Osteocyte (in vitro differentiated cells): ENCODE results near the gene FNIP1. TPM values are rescaled to one million over a fixed set of nuclear protein-coding genes. Genes with fewer than 3 reads are reported as not detected.

Experiments
- DNase-seq: peaks from one replicate; pipeline ENCODE4 v3.0.0; 2021; ENCODE audit warnings: mixed read lengths; ENCODE audit not compliant: unreplicated experiment; ENCODE audit errors: extremely low spot score
- H3K27ac Mint-ChIP-seq: one replicate; pipeline ENCODE4 v1.8.0; 2021; ENCODE audit warnings: mild to moderate bottlenecking, mixed read lengths; ENCODE audit not compliant: unreplicated experiment
- H3K27me3 Mint-ChIP-seq: one replicate; pipeline ENCODE4 v1.8.0; 2021; ENCODE audit warnings: mixed read lengths; ENCODE audit not compliant: unreplicated experiment
- H3K36me3 Mint-ChIP-seq: one replicate; pipeline ENCODE4 v1.8.0; 2021; ENCODE audit warnings: mixed read lengths; ENCODE audit not compliant: unreplicated experiment
- H3K4me1 Mint-ChIP-seq: one replicate; pipeline ENCODE4 v1.8.0; 2021; ENCODE audit warnings: mixed read lengths; ENCODE audit not compliant: unreplicated experiment
- H3K4me3 Mint-ChIP-seq: one replicate; pipeline ENCODE4 v1.8.0; 2021; ENCODE audit warnings: mild to moderate bottlenecking, moderate library complexity, mixed read lengths; ENCODE audit not compliant: unreplicated experiment
- H3K9me3 Mint-ChIP-seq: one replicate; pipeline ENCODE4 v1.8.0; 2021; ENCODE audit warnings: mixed read lengths; ENCODE audit not compliant: unreplicated experiment
- total RNA-seq: library from RNA; stranded (reverse); gene quantifications from 2 replicates; pipeline ENCODE4 v1.2.1, GENCODE V29; 2021
- TF ChIP-seq, protein P1 (sequence below): fragments of 200-600 bp; sonication (generic); IDR thresholded peaks from 2 replicates; pipeline ENCODE4 v1.5.0; 2021; ENCODE audit warnings: antibody characterized with exemption, mild to moderate bottlenecking, moderate library complexity

FNIP1 gene
- total RNA-seq, 1 donor from 2014 or later, result 43.0 TPM

DNA sequence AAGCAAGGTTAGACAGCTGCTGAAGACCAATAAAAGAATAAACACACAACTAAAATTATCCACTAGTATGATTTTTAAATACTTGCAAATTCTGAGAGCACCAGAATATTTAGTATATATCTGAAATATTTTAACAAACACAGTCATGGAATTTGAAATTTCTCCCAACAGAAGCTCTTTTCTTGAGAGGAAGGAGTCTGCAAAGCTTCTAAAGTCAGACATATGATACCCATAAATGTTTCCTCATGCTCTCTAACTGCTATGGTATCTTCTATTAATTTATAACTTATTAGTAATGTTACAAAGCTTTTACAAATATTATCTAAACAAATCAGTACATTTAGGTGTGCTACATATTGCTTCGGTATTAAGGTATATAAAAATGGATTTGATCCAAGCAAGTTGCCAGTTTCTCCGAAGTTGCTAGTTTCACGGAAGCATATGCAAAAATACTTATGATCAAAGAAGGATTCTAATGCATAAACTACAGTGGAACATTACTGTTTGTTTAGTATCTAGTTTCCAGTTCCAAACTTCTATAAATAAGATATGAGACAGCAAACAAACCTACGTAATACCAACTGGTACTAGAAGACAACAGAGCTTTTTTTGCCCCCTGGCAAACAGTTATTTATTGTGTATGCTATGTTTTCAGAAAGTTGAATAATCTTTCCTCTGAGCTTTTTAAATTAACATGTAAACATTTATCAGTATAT is 22.0 kb downstream of the FNIP1 start:
- TF ChIP-seq, protein P1, sequence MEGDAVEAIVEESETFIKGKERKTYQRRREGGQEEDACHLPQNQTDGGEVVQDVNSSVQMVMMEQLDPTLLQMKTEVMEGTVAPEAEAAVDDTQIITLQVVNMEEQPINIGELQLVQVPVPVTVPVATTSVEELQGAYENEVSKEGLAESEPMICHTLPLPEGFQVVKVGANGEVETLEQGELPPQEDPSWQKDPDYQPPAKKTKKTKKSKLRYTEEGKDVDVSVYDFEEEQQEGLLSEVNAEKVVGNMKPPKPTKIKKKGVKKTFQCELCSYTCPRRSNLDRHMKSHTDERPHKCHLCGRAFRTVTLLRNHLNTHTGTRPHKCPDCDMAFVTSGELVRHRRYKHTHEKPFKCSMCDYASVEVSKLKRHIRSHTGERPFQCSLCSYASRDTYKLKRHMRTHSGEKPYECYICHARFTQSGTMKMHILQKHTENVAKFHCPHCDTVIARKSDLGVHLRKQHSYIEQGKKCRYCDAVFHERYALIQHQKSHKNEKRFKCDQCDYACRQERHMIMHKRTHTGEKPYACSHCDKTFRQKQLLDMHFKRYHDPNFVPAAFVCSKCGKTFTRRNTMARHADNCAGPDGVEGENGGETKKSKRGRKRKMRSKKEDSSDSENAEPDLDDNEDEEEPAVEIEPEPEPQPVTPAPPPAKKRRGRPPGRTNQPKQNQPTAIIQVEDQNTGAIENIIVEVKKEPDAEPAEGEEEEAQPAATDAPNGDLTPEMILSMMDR, result no peak
- DNase-seq, result no peak
- no peak overlapping the region for H3K27ac Mint-ChIP-seq
- H3K9me3 Mint-ChIP-seq, result no peaks in the 10 kb centered on the region
- no peak overlapping the region for H3K4me3 Mint-ChIP-seq
- H3K4me1 Mint-ChIP-seq, result peaks cover 20% of the 10 kb centered on the region
- no peaks in the 10 kb centered on the region for H3K27me3 Mint-ChIP-seq
- peaks cover 2% of the 10 kb centered on the region for H3K36me3 Mint-ChIP-seq

DNA sequence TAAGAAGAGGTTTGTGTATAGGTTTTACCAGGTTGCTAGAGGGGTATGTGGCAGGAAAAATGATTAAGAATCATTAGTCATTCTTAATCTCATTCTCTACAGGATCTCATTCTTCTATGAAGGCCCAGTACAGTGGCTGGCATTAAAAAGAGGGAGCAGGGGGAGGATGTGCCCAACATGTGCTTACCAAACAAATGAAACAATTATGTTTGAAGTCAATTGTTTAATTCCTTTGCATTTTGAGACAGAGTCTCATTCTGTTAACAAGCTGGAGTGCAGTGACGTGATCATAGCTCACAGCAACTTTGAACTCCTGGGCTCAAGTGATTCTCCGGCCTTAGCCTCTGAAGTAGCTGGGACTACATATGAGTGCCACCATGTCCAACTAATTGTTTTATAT is 23.0 kb downstream of the FNIP1 start:
- Mint-ChIP-seq H3K9me3 (no peaks in the 10 kb centered on the region), H3K36me3 (peaks cover 2% of the 10 kb centered on the region), H3K4me1 (peaks cover 26% of the 10 kb centered on the region), H3K27ac (no peak overlapping the region), H3K27me3 (no peaks in the 10 kb centered on the region), H3K4me3 (no peak overlapping the region)
- DNase-seq, result no peak
- TF ChIP-seq, protein P1, result no peak

DNA sequence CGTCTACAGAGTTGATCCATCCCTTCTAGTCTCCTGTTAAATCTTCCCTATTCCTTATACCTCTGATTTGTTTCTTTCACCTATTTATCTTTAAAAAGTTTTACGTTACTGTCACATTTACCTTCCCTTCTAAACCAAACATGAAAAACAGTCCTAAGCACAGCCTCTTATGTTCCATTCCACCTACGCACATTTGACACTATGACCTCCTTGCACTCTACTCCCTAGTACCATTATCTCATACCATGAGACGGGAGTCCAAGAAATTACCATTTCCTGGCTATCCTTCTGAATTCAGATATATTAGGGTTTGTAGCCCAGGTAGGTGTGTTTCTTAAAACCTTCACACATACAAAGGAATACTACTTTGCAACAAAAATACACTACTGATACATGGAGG is 25.1 kb downstream of the FNIP1 start:
- no peaks in the 10 kb centered on the region for H3K9me3 Mint-ChIP-seq
- no peak for DNase-seq
- no peak overlapping the region for H3K4me3 Mint-ChIP-seq
- H3K36me3 Mint-ChIP-seq, result peaks cover 3% of the 10 kb centered on the region
- no peak overlapping the region for H3K27ac Mint-ChIP-seq
- no peaks in the 10 kb centered on the region for H3K27me3 Mint-ChIP-seq
- peaks cover 26% of the 10 kb centered on the region for H3K4me1 Mint-ChIP-seq
- TF ChIP-seq, protein P1, result no peak

DNA sequence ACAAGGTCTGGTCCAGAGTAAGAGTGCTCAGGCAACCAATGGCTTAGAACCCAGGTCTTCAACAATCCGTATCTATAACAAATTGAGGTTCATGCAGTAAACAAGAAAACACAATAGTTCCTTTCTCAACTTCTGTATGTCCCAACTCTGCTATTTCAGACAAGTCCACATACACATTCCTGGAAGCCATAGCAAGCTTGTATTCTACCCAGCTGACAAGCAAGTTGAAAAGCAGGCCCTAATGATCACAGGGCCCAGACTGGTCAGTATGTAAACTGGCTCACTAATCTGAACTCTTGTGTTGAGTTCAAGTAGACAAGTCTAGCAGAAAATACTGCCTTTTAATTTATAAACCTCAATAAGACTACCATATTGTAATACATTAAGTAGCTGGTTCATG is 26.9 kb downstream of the FNIP1 start:
- Mint-ChIP-seq H3K27ac (no peak overlapping the region), H3K4me3 (no peak overlapping the region), H3K27me3 (no peaks in the 10 kb centered on the region), H3K4me1 (peaks cover 25% of the 10 kb centered on the region), H3K36me3 (peaks cover 6% of the 10 kb centered on the region), H3K9me3 (no peaks in the 10 kb centered on the region)
- no peak for DNase-seq
- TF ChIP-seq, protein P1, result no peak

DNA sequence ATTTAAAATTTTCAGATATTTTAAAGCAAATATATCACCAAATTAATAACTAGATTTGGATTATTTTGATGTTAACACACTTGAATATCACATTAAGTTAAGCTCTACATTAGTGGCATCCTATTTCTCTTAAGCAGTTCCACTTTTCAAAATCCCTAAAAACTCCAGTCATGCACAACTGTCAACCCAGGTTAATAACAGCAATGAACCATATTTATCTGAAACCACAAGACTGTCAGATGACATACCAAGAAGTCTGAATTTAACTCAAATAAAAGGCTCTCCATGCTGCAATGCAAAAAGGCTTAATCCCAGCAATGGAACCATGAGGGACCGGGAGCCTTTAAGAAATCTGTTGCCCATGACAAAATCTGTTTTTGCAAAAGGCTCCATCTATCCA is 27.5 kb downstream of the FNIP1 start:
- DNase-seq, result no peak
- H3K4me3 Mint-ChIP-seq, result no peak overlapping the region
- H3K27ac Mint-ChIP-seq, result no peak overlapping the region
- peaks cover 21% of the 10 kb centered on the region for H3K4me1 Mint-ChIP-seq
- H3K9me3 Mint-ChIP-seq, result no peaks in the 10 kb centered on the region
- TF ChIP-seq, protein P1, result no peak
- peaks cover 10% of the 10 kb centered on the region for H3K36me3 Mint-ChIP-seq
- H3K27me3 Mint-ChIP-seq, result no peaks in the 10 kb centered on the region
